GM18870 (cell line): ENCODE results near the gene DLK1.

ENCODE experiments used
- ATAC-seq: cut with Tn5 transposase; IDR thresholded peaks from one replicate; pipeline ENCODE4 v1.9.1; 2021; ENCODE audit warnings: moderate library complexity; ENCODE audit not compliant: unreplicated experiment

The DLK1 gene

DNA sequence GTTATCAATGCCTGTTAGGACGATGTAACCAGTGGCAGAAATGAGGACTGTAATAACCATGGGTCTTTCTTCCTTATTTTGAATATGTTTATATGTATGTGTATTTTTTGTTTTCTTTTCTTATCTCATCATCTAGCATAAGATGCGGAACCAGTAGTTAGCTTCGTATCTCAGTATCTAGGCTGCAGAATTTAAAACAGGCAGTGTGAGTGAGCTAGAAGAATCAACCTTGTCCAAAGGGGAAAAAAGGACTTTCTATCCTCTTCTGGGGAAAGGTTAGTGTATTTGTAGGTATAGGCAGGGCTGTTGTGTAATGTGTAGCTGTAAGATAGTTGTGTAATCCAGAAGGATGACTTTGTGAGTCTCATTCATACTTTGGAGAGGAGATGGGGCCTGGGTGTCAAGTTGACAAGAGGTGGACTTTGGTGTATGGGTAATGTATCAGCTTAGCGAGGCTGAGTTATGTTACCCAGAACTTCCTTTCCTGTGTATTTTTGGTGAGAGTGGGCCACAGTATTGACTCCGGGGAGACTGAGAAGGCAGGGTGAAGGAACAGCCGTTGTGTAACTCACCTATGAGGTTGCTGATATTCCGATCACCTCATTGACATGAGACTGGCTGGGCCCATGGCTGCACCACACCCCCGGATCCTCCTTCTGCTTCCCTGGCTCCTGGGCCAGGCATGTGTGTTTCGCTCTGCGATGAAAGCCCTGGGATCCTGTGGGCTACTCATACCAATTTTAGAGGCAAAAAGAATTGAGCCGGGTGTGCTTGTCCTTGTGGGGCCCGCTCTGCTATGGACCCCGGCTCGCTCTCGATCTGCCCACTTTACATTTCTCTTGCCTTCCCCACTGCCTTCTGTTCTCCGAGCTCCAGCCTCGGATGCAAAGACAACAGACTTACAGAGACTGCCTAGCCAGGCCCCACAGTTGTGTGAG is 24.3 kb downstream of the DLK1 start:
- no peak for ATAC-seq

DNA sequence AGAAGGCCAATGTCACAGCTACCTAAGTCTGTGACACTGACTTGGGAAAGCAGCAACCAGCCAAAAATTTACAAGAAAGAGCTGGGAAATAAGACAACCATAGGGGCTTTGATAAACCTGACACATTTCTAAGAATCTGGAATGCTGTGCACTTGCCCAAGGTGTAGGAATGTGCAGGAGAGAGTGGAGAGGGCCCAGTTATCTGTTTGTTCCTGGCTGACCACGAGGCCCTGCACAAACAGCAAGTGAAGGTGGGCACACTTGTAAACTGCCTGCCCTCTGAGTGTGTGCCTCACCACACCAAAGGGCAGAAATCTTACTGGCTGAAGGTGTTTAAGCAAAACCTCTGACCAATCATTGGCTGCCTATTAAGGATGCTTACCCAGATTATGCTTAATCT is 27.3 kb downstream of the DLK1 start:
- no peak for ATAC-seq

DNA sequence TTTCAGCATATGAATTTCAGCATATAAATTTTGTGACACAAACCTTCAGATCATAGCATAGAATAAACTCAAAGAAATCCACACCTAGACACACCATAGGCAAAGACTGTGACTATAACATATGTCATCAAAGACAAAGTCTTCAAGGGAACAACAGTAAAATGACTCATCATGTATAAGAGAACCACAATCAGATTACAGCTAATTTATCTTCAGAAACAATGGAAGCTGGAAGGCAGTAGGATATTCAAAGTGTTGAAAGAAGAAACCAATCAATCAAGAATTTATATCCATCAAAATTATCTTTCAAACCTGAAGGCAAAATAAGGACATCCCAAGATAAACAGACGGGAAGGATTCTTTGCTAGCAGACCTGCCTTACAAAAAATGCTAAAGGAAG is 29.0 kb downstream of the DLK1 start:
- ATAC-seq: no peak

DNA sequence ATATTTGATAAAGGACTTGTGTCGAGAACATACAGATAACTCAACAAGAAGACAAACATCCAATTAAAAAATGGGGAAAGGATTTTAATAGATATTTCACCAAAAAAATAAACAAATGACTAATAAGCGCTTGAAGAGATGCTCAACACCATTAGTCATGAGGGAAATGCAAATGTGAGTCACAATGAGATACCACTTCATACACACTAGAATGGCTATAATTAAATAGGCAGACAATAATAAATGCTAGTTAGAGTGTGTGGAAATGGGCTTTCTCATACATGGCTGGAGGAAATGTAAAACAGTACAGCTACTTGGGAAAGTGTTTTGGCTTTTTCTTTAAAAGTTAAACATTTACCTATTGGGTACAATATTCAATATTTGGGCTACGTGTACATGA is 34.8 kb downstream of the DLK1 start:
- no peak for ATAC-seq

DNA sequence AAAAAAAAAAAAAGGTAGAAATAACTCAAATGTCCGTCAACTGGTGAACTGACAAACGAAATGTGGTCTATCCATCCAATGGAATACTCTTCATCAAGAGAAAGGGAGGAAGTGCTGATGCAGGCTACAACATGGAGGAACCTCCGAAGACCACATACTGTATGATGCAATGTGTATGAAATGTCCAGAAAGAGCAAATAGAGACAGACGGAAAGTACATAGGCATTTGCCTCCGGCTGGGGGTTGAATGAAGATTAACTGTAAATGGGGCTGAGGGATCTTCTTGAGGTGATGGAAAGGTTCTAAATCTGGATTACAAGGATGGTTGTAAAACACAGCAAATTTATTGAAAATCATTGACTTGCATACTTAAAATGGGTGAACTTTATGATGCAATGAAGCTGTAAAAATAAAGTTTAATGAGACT is 35.4 kb downstream of the DLK1 start:
- ATAC-seq: no peak

DNA sequence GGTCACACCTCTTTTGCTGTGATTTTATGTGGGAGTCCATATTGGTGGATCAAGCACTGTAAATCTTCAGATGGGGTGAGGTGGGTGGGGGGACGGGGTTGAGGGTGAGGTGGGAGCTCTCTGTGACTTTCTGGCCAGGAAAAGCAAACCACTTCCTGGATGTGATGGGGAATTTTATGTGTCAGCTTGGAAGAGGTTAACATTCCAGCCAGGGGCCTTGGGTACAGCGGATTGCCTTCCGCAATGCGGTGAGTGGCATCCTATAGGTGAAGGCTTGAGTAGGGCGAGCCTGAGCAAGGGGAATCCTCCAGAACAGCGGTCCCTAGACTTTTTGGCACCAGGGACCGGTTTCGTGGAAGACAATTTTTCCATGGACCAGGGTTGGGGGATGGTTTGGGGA is 36.2 kb downstream of the DLK1 start:
- no peak for ATAC-seq

DNA sequence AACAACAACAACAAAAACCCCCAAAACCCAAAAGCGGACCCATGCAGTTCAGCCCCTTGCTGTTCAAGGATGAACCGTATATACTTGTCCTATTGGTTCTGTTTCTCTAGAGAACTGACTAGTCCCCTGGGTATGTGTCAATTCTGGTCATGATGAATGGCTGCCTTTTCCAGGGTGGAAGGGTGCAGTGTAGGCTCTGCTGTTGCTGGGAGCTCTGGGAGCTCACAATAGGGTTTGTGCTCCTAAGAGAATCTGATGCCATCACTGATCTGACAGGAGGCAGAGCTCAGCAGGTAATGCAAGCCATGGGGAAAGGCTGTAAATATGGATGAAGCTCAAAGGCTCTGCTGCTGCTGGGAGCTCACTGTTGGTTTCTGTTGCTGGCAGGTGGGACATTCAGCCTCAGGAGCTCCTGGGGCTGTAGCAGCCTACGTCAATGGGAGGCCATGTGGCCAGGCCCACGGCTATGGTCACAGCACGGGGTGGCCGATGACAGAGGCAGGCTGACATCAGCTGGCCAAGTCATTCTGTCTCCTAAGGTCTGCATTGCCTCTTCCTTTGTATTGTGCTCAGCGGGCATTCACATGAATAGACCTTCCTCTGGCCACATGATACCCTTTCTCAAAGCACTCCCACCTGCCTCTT is 37.9 kb downstream of the DLK1 start:
- no peak for ATAC-seq

DNA sequence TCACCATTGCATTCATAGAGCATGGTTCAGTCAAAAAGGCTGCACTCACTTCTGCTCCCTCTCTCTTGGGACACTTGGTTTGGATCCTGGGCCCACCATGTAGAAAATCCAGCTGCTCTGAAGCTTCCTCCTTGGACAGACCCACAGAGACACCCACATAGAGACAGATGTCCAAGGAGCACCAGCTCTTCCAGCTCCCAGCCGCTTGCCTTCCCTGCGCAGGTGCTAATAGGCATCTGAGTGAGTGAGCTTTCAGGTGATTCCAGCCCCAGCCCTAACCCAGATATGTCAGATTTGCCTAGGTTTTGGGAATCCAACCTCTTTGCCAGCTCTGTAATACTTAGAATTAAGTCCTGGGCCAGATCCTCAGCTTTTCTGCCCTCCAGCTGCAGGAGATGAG is 38.6 kb downstream of the DLK1 start:
- no peak for ATAC-seq

DNA sequence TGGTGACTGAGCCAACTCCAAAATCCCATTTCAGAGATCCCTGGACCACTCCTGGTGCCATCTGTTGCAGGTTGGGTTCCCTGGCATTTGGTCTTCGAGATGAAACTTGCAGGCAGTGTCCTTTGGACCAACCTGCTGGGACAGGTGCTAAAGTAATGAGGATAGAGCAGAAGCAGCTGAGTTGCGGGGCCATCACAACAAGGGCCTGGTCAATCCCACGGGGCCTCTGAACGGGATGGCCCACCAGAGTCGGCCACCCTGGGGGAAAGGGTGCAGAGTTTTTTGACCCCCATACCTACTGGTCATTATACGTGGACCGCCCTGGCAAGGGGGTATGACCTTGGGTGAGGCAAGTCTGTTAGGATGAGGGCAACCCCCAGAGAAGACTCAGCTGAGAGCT is 39.3 kb downstream of the DLK1 start:
- no peak for ATAC-seq

DNA sequence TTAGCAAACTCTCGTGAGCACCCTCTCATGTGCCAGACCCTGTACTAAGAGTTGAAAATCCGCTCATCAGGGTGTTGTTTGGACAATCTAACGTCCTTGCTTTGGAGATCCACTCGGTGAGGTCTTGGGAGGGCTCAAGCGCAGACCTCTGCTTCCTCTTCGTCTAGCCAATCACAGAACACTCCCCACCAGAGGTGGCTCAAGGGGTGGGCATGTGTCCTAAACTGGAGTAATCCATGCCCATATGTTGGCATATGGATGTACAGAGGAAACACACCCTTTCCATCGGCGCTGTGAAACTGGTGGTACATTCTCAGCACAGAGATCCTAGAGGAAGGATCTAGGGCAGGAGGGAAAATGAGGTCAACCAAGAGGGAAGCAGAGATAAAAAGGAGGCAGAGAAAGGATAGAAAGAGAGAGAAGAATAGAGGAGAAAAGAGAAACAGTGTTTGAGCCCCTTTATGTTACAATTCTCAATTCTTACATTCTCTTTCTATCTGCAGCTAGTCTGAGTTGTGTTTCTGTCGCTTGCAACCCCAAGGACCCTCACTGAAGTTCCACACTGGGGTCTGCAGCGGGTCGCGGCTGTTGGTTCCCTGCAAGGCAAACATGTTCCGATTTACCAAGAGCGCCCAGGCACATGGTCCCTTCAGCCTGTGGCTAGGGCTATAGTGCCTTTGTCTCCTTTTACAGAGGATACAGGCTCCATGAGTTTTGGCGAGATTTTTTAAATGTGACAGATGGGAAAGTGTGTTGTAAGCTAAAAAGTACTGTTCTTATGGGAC is 40.5 kb downstream of the DLK1 start:
- no peak for ATAC-seq

DNA sequence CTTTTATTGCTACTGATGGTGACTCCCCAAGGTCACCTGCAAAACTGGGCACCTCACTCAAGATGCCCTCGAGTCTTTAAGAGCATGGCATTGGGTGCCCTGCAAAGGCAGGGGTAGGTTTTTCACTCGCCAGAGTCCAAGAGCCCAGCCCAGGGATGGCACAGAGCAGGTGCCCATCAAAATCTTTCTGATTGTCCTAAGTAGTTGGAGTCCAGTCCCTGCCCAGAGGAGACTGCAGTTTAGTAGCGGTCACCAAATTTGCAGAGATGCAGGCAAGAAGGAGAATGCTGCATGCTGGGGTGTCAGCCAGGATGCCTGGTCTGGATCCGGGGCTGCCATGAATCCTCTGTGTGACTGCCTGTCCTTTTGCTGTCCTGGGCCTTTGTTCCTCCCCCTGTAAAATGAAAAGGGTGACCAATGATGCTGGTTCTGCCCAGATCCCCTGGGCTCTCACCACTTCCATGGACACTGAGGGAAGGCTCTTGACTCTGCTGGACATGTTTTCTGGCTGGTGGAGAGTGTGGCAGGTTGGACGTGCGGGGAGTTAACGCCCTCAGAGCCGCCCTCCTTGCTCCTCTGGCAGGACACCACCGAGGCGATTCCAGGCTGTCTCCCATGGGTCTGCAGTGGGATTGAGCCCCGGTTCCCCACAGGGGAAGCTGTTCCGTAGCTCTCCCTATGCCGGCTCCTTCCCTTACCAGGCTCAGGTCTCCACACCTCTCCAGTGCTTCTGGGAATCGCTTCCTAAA is 41.3 kb downstream of the DLK1 start:
- ATAC-seq: no peak

DNA sequence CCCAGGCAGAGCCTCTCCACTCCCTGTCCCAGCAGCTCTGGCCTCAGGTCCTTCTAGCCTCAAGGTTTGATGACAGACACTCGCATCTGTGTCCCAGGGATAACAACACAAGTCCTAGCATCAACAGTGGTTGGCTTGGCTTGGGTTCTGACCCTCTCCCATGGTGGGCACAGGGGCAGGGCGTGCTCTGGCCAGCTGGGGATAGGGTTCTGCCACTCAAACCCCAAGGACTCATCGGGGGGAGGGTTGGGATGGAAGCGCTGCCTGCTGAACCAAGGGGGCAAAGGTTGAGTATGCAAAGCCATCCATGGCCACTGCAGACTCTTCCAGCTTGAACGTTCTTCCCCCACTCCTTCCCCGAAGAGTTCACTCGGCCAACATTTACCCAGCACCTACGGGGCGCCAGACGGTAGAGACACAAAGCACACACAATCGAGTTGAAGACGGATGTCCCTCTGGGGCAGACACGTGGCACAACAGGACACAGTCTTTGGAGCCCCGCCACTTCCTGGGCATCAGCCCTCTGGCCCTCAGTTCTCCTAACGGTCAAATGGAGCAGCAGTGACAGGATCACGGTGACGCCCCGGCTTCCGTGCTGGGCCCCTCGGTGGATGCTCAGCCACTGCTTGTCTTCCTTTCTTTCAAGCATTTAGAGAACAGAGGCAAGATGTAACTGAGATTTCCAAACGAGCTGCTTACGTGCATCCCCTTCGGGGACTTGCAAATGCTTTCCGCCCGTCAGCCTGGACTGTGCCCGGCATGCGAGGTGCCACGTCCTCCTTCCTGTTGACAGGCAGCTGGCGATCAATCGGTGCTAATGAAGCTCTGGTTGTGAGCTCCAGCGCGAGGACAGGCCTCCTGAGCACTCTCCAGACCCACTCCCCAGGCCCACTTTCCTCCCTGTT is 42.6 kb downstream of the DLK1 start:
- ATAC-seq: no peak

DNA sequence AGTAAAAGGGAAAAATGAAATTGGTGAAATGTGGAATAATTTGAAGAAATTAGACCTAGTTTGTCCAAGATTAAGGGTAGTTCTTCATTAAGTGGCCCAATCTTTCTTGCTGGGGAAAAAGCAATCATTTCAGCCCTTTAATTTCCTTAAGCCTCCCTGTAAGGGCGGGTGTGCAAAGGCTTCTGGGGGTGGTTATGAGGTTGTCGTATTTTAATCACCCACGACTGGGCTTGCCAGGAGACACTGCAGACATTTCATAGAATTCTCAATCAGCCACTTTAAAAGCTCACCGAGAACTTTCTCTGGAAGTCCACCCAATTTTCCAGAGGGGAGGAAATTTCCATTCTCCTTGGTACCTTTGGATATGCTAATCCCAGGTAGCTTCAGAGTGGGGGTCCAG is 43.4 kb downstream of the DLK1 start:
- ATAC-seq: no peak

DNA sequence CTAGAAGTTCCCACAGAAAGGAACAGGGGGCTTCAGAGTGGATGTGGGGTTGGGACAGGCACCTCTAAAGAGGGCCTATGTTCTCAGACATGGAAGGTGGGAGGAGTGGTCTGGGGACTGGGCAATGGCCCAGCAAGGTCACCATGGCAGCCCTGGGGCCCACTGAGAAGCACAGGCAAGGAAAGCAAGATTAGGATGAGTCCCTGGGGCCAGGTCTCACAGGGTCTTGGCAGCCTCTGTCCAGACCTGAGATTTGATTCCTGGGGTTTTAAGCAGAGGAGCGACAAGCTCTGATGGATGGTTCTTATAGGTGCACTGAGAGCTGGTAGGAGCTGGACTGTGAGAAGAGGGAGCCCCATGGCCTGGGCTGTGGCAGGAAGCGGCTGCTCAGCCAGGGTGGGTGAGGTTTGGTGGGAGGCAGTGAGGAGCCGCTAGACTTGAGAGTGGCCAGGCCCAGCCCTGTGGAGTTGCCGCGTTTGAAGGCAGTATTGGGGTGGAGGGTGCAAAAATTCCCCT is 44.0 kb downstream of the DLK1 start:
- no peak for ATAC-seq

DNA sequence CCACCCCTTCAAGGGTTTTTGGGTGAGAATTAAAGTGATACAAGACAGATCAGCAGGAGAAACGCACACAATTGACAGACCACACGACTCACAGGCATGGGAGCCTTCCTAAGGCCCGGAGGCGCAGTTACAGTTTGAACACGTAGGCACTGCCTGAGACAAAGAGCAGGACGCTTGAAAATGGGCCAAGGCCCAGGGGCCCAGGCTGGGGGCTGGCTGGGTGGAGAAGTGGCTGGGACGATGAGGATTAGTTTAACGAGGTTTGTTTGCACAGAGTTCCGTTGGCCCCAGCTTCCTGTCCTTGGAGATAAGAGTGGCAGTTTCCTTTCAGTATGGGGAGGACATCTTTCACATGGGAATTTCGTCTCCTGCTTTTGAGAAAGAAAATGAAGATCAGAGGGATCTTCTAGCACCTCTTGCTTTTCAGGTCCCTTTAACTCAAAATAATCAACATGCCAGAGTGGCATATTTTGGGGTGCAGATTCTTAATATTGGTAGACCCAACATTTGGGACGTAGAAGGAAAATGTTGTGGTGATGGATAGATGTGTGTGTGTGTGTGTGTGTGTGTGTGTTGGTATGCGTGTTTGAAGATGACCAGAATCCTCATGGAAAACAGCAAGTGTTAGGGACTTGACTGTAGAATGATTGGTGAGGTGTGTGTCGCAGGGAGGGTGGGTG is 44.6 kb downstream of the DLK1 start:
- no peak for ATAC-seq

DNA sequence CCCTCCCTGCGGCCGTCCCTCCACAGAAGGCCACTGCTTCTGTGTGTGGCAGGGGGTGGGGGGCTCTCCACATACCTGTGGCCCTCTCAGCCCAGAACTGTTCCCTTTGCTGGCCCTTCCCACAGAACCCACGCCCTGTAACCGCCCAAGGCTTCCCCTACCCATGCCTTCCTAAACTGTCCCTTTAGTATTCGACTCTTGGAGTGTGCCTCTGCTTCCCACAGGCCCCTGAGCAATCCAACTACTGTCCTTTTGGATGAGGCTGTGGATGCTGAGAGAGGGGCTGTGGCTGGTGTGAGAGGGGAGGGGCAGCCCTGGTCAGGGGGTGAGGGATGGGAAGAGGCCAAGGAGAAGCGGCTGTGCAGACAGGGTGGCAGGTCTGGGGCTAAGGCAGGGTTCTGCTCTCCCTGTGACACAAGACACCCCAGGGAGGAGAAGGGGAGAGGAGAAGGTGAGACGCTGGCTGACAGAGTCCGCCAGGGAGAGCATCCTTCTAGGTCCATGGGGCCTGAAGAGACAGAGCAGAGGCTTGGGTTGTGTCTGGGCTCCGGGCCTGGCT is 46.0 kb downstream of the DLK1 start:
- no peak for ATAC-seq

DNA sequence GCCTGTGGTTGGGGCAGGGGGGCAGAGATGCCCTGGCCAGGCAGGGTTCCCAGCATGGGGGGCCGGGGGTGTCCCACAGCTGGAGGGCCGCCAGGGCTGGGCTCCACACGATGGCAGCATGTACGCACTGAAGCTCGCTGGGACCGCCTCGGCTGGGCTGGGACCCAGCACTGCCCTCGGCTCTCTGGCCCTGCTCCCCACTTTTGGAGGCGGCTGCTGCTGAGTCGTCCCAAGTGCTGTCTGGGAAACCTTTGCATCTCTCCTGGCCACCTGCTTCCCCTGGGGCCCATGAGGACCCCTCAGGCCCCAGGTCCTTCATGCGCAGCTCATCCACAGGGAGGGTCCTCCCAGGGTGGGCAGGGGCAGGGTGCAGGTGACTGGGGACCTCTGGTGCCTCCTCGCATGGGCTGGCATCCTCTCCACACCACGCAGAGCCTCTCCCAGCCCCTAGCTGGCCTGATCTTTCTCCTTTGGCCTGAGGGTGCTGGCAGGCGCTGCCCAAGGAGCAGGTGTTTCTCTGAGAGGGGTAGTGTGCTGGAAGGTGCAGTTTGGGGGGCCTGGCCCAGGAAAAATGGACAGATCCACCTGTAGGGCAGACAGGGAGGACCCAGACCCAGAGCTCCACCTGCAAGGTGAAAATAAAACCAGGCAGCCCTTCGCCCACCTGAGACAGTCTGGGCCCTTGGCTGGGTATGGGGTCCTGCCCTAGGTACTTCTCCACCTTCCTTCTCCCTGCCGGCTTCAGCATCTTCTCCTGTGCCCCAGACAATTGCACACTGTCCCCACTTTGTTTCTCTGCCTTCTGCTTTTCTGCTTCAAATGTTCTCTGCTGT is 46.9 kb downstream of the DLK1 start:
- ATAC-seq: no peak

DNA sequence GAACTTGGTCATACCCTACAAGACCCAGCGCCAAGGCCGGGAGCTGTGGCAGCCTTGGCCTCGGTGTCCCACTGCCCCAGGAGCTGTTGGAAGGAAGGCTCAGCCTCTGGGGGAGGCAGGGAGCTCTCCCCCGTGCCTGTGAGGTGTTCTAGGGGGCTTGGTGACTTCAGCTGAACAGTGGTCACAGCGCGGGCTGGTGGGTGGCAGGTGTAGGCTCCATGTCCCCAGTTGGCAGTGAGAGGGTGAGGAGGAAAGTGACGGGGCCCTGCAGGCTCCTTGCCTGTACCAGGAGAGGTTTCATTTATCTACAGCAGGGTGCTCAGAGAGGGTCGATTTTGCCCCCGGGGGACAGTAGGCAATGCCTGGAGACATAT is 47.5 kb downstream of the DLK1 start:
- no peak for ATAC-seq
